K562 (cell line): ENCODE measurements around the gene LAMTOR4. TPM values are rescaled to one million over a fixed set of nuclear protein-coding genes. Genes with fewer than 3 reads are reported as not detected.
A peak's percentile ranks its signal among the peaks of the same experiment; 100 is the strongest.

Experiments
- ATAC-seq: fragments of 200-7000 bp; cut with Tn5 transposase; 3 replicates; pipeline ENCODE4 v1.9.1; 2020; ENCODE audit warnings: moderate library complexity
- BruUV-seq: library from RNA; stranded (reverse); fragments of 400-500 nt; replicated peaks from 2 replicates; lab custom pipeline; 2021; lab: Mats Ljungman, UMichigan
- CTCF ChIA-PET: fragments of 300-600 bp; formaldehyde crosslinking; extraction: SDS; loops from one replicate; lab custom pipeline; 2021; ENCODE audit warnings: low intra/inter-chr PET ratio; lab: Yijun Ruan, JAX
- POLR2A ChIA-PET: fragments of 300-600, 350-650 bp; sonication (Branson Sonifier 250); formaldehyde crosslinking; extraction: SDS; loops from one replicate; lab custom pipeline; 2021; ENCODE audit warnings: antibody characterized with exemption, inconsistent platforms; lab: Yijun Ruan, JAX
- DNase-seq, 4 experiments: peaks; one replicate each; pipeline versions ENCODE4 v3.0.0 to v3.0.0-alpha.2; 2011 to 2018; ENCODE audit warnings: low spot score in 3 of 4, mixed read lengths in 3 of 4; ENCODE audit errors: extremely low read depth in 1 of 4
- FAIRE-seq: peaks from 2 replicates; lab custom pipeline; 2011; peaks lifted over from hg19 to GRCh38; lab: Jason Lieb, UNC
- H2AFZ ChIP-seq: 2 replicates; pipeline ENCODE4 v1.6.0; 2011; ENCODE audit warnings: low read depth, low read length, control low read depth, inconsistent platforms
- H3K27ac ChIP-seq: fragments of 200-600 bp; 3 replicates; pipeline ENCODE4 v1.8.0; 2011; ENCODE audit warnings: low read depth, mild to moderate bottlenecking, control low read depth, inconsistent platforms, low read length, moderate library complexity, mixed read lengths; ENCODE audit errors: extremely low read depth
- H3K27me3 ChIP-seq, 2 experiments: fragments of 300-600 bp in 1 of 2; 2 replicates in 1 of 2; 3 replicates in 1 of 2; pipeline versions ENCODE4 v1.6.0 to v1.8.0; 2011; ENCODE audit warnings: inconsistent platforms in 2 of 2, low read length in 2 of 2, mild to moderate bottlenecking in 1 of 2, mixed read lengths in 1 of 2, moderate library complexity in 1 of 2; ENCODE audit not compliant: control insufficient read depth in 2 of 2, insufficient read depth in 2 of 2
- H3K36me3 ChIP-seq: fragments of 300-600 bp; 3 replicates; pipeline ENCODE4 v1.8.0; 2011; ENCODE audit warnings: mild to moderate bottlenecking, low read length, inconsistent platforms; ENCODE audit not compliant: control insufficient read depth, insufficient read depth
- H3K4me1 ChIP-seq, 2 experiments: fragments of 200-600 bp in 1 of 2; replicated peaks in 1 of 2; 2 replicates in 1 of 2; 3 replicates in 1 of 2; pipeline versions ENCODE4 v1.5.1 to v1.8.0; 2011; ENCODE audit warnings: inconsistent platforms in 2 of 2, low read length in 2 of 2, mild to moderate bottlenecking in 1 of 2, mixed read lengths in 1 of 2, moderate library complexity in 1 of 2; ENCODE audit not compliant: control insufficient read depth in 2 of 2, insufficient read depth in 2 of 2
- H3K4me2 ChIP-seq: 2 replicates; pipeline ENCODE4 v1.6.1; 2011; ENCODE audit warnings: low read length, control low read depth, inconsistent platforms, mixed read lengths; ENCODE audit not compliant: insufficient read depth
- H3K4me3 ChIP-seq: fragments of 200-600 bp; sonication (generic), shearing (Covaris generic); 2 replicates; pipeline ENCODE4 v1.5.1; 2016; ENCODE audit warnings: control low read depth, inconsistent platforms
- H3K79me2 ChIP-seq: fragments of 200-600 bp; 3 replicates; pipeline ENCODE4 v1.8.0; 2011; ENCODE audit warnings: low read length, inconsistent platforms; ENCODE audit not compliant: control insufficient read depth, insufficient read depth
- H3K9ac ChIP-seq, 2 experiments: 2 replicates each; pipeline versions ENCODE4 v1.6.0 to v1.6.1; 2011; ENCODE audit warnings: low read depth in 2 of 2, low read length in 2 of 2, control low read depth in 1 of 2, inconsistent platforms in 1 of 2, mild to moderate bottlenecking in 1 of 2, mixed read lengths in 1 of 2; ENCODE audit not compliant: insufficient read depth in 1 of 2
- H3K9me1 ChIP-seq: one replicate; pipeline ENCODE4 v1.6.0; 2011; ENCODE audit warnings: inconsistent platforms, mild to moderate bottlenecking, low read length, moderate library complexity; ENCODE audit not compliant: control insufficient read depth, insufficient read depth
- H3K9me3 ChIP-seq: replicated peaks from 2 replicates; pipeline ENCODE4 v1.5.1; 2011; ENCODE audit warnings: low read depth, low read length, inconsistent platforms; ENCODE audit not compliant: control insufficient read depth, insufficient read depth
- H4K20me1 ChIP-seq: replicated peaks from 2 replicates; pipeline ENCODE4 v1.6.1; 2011; ENCODE audit warnings: low read length, inconsistent platforms, mixed read lengths; ENCODE audit not compliant: control insufficient read depth, insufficient read depth
- BACH1 ChIP-seq: fragments of 200-800 bp; sonication (Bioruptor generic); IDR thresholded peaks from 2 replicates; pipeline ENCODE4 v1.6.1; 2016; ENCODE audit warnings: missing genetic modification characterization, missing compliant biosample characterization
- CBFA2T3 ChIP-seq: fragments of 450-650 bp; IDR thresholded peaks from 2 replicates; pipeline ENCODE4 v1.6.1; 2017
- ELK3 ChIP-seq: fragments of 450-650 bp; formaldehyde crosslinking; IDR thresholded peaks from 2 replicates; pipeline ENCODE4 v1.4.0; 2020; ENCODE audit warnings: mild to moderate bottlenecking
- EP300 ChIP-seq: IDR thresholded peaks from 2 replicates; pipeline ENCODE4 v1.6.1; 2012; ENCODE audit warnings: low read length, improper control_type of control experiment
- MCM7 ChIP-seq, 2 experiments: fragments of 450-650 bp; IDR thresholded peaks; 2 replicates each; pipeline ENCODE4 v1.6.1; 2016 to 2018
- MEIS2 ChIP-seq: fragments of 450-650 bp; IDR thresholded peaks from 2 replicates; pipeline ENCODE4 v1.6.1; 2014; ENCODE audit warnings: mild to moderate bottlenecking; ENCODE audit not compliant: partially characterized antibody
- NFXL1 ChIP-seq: fragments of 450-650 bp; formaldehyde crosslinking; IDR thresholded peaks from 2 replicates; pipeline ENCODE4 v1.4.0; 2021; ENCODE audit warnings: mild to moderate bottlenecking
- PHB ChIP-seq: fragments of 250-450 bp; sonication (Bioruptor Pico); IDR thresholded peaks from 2 replicates; pipeline ENCODE4 v1.5.0; 2021
- RCOR1 ChIP-seq, 2 experiments: IDR thresholded peaks; 2 replicates each; pipeline ENCODE4 v1.6.1; 2012; ENCODE audit warnings: low read depth in 2 of 2, low read length in 2 of 2, borderline replicate concordance in 1 of 2, improper control_type of control experiment in 1 of 2
- TAL1 ChIP-seq: fragments of 450-650 bp; IDR thresholded peaks from 2 replicates; pipeline ENCODE4 v1.6.1; 2016; ENCODE audit warnings: mild to moderate bottlenecking
- TCF3 ChIP-seq: sonication (generic); formaldehyde crosslinking; IDR thresholded peaks from 2 replicates; pipeline ENCODE4 v1.4.0; 2020; ENCODE audit warnings: mild to moderate bottlenecking, missing genetic modification reagents
- ZBTB49 ChIP-seq: sonication (generic); formaldehyde crosslinking; IDR thresholded peaks from 2 replicates; pipeline ENCODE4 v1.8.0; 2022; ENCODE audit warnings: missing genetic modification reagents, mild to moderate bottlenecking, borderline replicate concordance
- WGBS: fragments of 100-300 bp; shearing (Covaris generic); methylation state at CpG from one replicate; pipeline ENCODE4 v1.1.6; 2016; ENCODE audit warnings: low coverage, mixed read lengths; ENCODE audit not compliant: insufficient coverage; ENCODE audit errors: missing lambda C conversion rate; 5-methylcytosine and 5-hydroxymethylcytosine counted together
- in situ Hi-C: fragments of 300-500 bp; cut with MboI; formaldehyde crosslinking; loops from 4 replicates; pipeline ENCODE4 v1.15.0; 2018; ENCODE audit warnings: inconsistent platforms, mixed read lengths
- intact Hi-C: fragments of 100-400 bp; cut with micrococcal nuclease; formaldehyde crosslinking; loops from 2 replicates; pipeline ENCODE4 v1.14.2; 2022
- polyA plus RNA-seq, 8 experiments: library from polyadenylated mRNA; depleted of rRNA in 4 of 8; stranded (reverse) in 5 of 8; unstranded in 3 of 8; fragments of >200 nt; fragmentation: Nextera tagmentation in 2 of 8; fragmentation: Illumina TruSeq in 1 of 8; extraction: Ambion mirVana in 2 of 8; extraction: Trizol in 1 of 8; gene quantifications; 2 replicates each; pipeline versions ENCODE4 v1.2.1 to v1.2.3, GENCODE V29; 2011 to 2014; ENCODE audit warnings: inconsistent platforms in 1 of 8, missing spikeins in 1 of 8
- total RNA-seq, 7 experiments: library from RNA; depleted of rRNA in 6 of 7; stranded (reverse); fragments of >200 nt in 6 of 7; fragmentation: Illumina TruSeq in 2 of 7; extraction: Trizol in 2 of 7; gene quantifications; 2 replicates each; pipeline versions ENCODE4 v1.2.1 to v1.2.3, GENCODE V29; 2011 to 2021; ENCODE audit warnings: low replicate concordance in 1 of 7
- TF ChIP-seq, protein P1 (sequence below): sonication (generic); formaldehyde crosslinking; IDR thresholded peaks from 2 replicates; pipeline ENCODE4 v1.8.1; 2023; ENCODE audit warnings: mild to moderate bottlenecking, missing genetic modification reagents
- TF ChIP-seq, protein P2 (sequence below), 2 experiments: fragments of 200-800 bp in 1 of 2; sonication (Bioruptor generic) in 1 of 2; sonication (generic) in 1 of 2; formaldehyde crosslinking in 1 of 2; IDR thresholded peaks in 1 of 2; conservative IDR thresholded peaks in 1 of 2; 2 replicates each; pipeline versions ENCODE4 v1.5.0 to v1.6.1; 2016 to 2020; ENCODE audit warnings: missing compliant biosample characterization in 1 of 2, missing genetic modification characterization in 1 of 2, missing genetic modification reagents in 1 of 2
- TF ChIP-seq, protein P3 (sequence below): fragments of 450-650 bp; IDR thresholded peaks from 2 replicates; pipeline ENCODE4 v1.6.1; 2017; ENCODE audit warnings: antibody characterized with exemption

The LAMTOR4 gene
- total and polyA plus RNA-seq, 9 of the 15 experiments (the other 6 are each of a cell fraction or from before 2014, with no cell fraction given), result 79.6 to 314 (median 195) TPM

GRCh38 chr7:100120733-100121036 lies 28.0 kb upstream of the LAMTOR4 start:
- no TSS peak for BruUV-seq
- H3K36me3 ChIP-seq, result no peaks in the 10 kb centered on the region; the same call in 2 of the 3 replicates
- ChIA-PET CTCF (no interaction called here), POLR2A (interaction anchor here (1.0 to 1.7 kb wide), 4 partner anchors 11 to 99 kb away, joined by 3 to 15 read pairs (median 3); partner anchors contain the start of genes AP4M1 and MCM7)
- no peaks in the 10 kb centered on the region for H3K27me3 ChIP-seq
- DNase-seq (peak in 2 of 4 experiments; percentile 5 to 50), ATAC-seq (no peak), FAIRE-seq (no peak)
- peaks cover 35 to 52% of the 10 kb centered on the region in 2 experiments for H3K4me1 ChIP-seq
- H3K79me2 ChIP-seq, result peaks cover 27% of the 10 kb centered on the region
- in situ Hi-C loops, result no loop called here
- H3K9ac ChIP-seq, result peak overlapping the region; percentile 86 to 88; a peak in 3 of 4 replicates
- peak overlapping the region; percentile 95 for H2AFZ ChIP-seq
- 0 out of 2 replicates have a peak, but pooled peaks cover 4% of the 10 kb centered on the region for H4K20me1 ChIP-seq
- intact Hi-C loops, result no loop called here
- 8% methylated on average over 1 of the region's 1 CpG for WGBS
- H3K9me1 ChIP-seq, result no peaks in the 10 kb centered on the region
- H3K27ac ChIP-seq, result peak overlapping the region; percentile 88
- peak overlapping the region; percentile 99 for H3K4me2 ChIP-seq
- H3K4me3 ChIP-seq, result peak overlapping the region; percentile 72
- H3K9me3 ChIP-seq, result no peaks in the 10 kb centered on the region
- TF ChIP-seq PHB (CRISPR knock-in tag) (no peak), NFXL1 (CRISPR knock-in tag) (no peak), BACH1 (tag) (no peak), TCF3 (CRISPR knock-in tag) (peak; percentile 39), RCOR1 (IDR thresholded peaks at IDR 0.05; ENCODE audit: borderline replicate concordance in 1 of 2, low read depth in 2 of 2, low read length in 2 of 2) (0 out of 4 replicates have a peak, but pooled peaks of 1 of the 2 experiments have one; percentile 24), ELK3 (no peak), MEIS2 (peak; percentile 36), EP300 (no peak), ZBTB49 (CRISPR knock-in tag) (0 out of 2 replicates have a peak, but pooled peaks have one; percentile 29), CBFA2T3 (peak; percentile 64), MCM7 (IDR thresholded peaks at IDR 0.05) (no peak), TAL1 (0 out of 2 replicates have a peak, but pooled peaks have one; percentile 2)
- TF ChIP-seq, protein P1, sequence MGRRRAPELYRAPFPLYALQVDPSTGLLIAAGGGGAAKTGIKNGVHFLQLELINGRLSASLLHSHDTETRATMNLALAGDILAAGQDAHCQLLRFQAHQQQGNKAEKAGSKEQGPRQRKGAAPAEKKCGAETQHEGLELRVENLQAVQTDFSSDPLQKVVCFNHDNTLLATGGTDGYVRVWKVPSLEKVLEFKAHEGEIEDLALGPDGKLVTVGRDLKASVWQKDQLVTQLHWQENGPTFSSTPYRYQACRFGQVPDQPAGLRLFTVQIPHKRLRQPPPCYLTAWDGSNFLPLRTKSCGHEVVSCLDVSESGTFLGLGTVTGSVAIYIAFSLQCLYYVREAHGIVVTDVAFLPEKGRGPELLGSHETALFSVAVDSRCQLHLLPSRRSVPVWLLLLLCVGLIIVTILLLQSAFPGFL (CRISPR knock-in tag), result 0 out of 2 replicates have a peak, but pooled peaks have one; percentile 57
- TF ChIP-seq, protein P2, sequence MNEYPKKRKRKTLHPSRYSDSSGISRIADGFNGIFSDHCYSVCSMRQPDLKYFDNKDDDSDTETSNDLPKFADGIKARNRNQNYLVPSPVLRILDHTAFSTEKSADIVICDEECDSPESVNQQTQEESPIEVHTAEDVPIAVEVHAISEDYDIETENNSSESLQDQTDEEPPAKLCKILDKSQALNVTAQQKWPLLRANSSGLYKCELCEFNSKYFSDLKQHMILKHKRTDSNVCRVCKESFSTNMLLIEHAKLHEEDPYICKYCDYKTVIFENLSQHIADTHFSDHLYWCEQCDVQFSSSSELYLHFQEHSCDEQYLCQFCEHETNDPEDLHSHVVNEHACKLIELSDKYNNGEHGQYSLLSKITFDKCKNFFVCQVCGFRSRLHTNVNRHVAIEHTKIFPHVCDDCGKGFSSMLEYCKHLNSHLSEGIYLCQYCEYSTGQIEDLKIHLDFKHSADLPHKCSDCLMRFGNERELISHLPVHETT (CRISPR knock-in tag; conservative IDR thresholded peaks at IDR 0.05 in 1 of 2, IDR thresholded peaks at IDR 0.05 in 1 of 2), result peak in 1 of 2 experiments; percentile 34; a peak in 1 of 4 replicates
- TF ChIP-seq, protein P3, sequence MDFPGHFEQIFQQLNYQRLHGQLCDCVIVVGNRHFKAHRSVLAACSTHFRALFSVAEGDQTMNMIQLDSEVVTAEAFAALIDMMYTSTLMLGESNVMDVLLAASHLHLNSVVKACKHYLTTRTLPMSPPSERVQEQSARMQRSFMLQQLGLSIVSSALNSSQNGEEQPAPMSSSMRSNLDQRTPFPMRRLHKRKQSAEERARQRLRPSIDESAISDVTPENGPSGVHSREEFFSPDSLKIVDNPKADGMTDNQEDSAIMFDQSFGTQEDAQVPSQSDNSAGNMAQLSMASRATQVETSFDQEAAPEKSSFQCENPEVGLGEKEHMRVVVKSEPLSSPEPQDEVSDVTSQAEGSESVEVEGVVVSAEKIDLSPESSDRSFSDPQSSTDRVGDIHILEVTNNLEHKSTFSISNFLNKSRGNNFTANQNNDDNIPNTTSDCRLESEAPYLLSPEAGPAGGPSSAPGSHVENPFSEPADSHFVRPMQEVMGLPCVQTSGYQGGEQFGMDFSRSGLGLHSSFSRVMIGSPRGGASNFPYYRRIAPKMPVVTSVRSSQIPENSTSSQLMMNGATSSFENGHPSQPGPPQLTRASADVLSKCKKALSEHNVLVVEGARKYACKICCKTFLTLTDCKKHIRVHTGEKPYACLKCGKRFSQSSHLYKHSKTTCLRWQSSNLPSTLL, result no peak
